Measurements from ENCODE around the gene CCDC17.

- TF ChIP-seq CTCF (IDR thresholded peaks at IDR 0.05) (no peak), EZH2phosphoT487 (IDR thresholded peaks at IDR 0.05) (no peak), EZH2 (IDR thresholded peaks at IDR 0.05) (no peak)
Measured at GRCh38 chr1:45656573-45657226, 32.8 kb upstream of the CCDC17 start.

All from neural progenitor cell (in vitro differentiated cells).